GM10248 (cell line): ENCODE results near the gene AVPR2.

ENCODE experiments used
- CTCF ChIA-PET: fragments of 300-600 bp; sonication (Branson Sonifier 250); formaldehyde crosslinking; extraction: SDS; loops from one replicate; lab custom pipeline; 2021; ENCODE audit warnings: antibody characterized with exemption; lab: Yijun Ruan, JAX
- POLR2A ChIA-PET: fragments of 350-650 bp; sonication (Branson Sonifier 250); formaldehyde crosslinking; extraction: SDS; loops from one replicate; lab custom pipeline; 2020; ENCODE audit warnings: antibody characterized with exemption; lab: Yijun Ruan, JAX
- DNase-seq: peaks from one replicate; pipeline ENCODE4 v3.0.0; 2012; ENCODE audit errors: extremely low spot score
- CTCF ChIP-seq: IDR thresholded peaks from 2 replicates; pipeline ENCODE4 v1.5.1; 2012; ENCODE audit warnings: mild to moderate bottlenecking, low read depth; ENCODE audit errors: extremely low read depth, missing control alignments, control extremely low read depth

The AVPR2 gene

GRCh38 chrX:153905481-153906095 is 1.1 kb downstream of the AVPR2 start:
- no peak for DNase-seq
- TF ChIP-seq CTCF: no peak
- ChIA-PET CTCF (interaction anchor here (1.2 kb wide), 1 partner anchor 141 kb away, joined by 3 read pairs; the partner anchor contains the start of gene PLXNB3), POLR2A (no interaction called here)

GRCh38 chrX:153906126-153906917 is 1.8 kb downstream of the AVPR2 start:
- ChIA-PET POLR2A (no interaction called here), CTCF (interaction anchor here (1.2 to 1.5 kb wide), 5 partner anchors 11 to 142 kb away, joined by 3 to 7 read pairs (median 4); partner anchors contain the start of genes ARHGAP4 and PLXNB3)
- TF ChIP-seq CTCF: no peak
- DNase-seq: no peak

- ChIA-PET POLR2A (no interaction called here), CTCF (interaction anchor here (1.2 to 1.5 kb wide), 4 partner anchors 10 to 18 kb away, joined by 4 to 7 read pairs (median 4); partner anchors contain the start of gene ARHGAP4)
- no peak for DNase-seq
- TF ChIP-seq CTCF: no peak
Observed at GRCh38 chrX:153907456-153907855, 3.0 kb downstream of the AVPR2 start.

- TF ChIP-seq CTCF: no peak
- CTCF ChIA-PET: interaction anchor here (1.2 to 3.6 kb wide), 3 partner anchors 14 to 39 kb away, joined by 3 to 26 read pairs (median 7); partner anchors contain the start of gene ARHGAP4
- POLR2A ChIA-PET: no interaction called here
- DNase-seq: no peak
Observed at GRCh38 chrX:153908219-153908860, 3.9 kb downstream of the AVPR2 start.

GRCh38 chrX:153909024-153909979 is 4.8 kb downstream of the AVPR2 start:
- DNase-seq: peak; percentile 50
- no peak for TF ChIP-seq CTCF
- ChIA-PET POLR2A (no interaction called here), CTCF (interaction anchor here (1.1 to 3.6 kb wide), 3 partner anchors 13 to 38 kb away, joined by 3 to 26 read pairs (median 3); partner anchors contain the start of gene RENBP)
